Testis (tissue), 3 donors: ENCODE measurements around the gene NUP37. TPM values are rescaled to one million over a fixed set of nuclear protein-coding genes. Genes with fewer than 3 reads are reported as not detected.

Source experiments
- DNase-seq: peaks from one replicate; pipeline ENCODE4 v3.0.0-alpha.2; 2019
- H3K27ac ChIP-seq, 2 donors: fragments of 200-600 bp; sonication (generic); one replicate each; pipeline ENCODE4 v1.5.1; 2019
- H3K27me3 ChIP-seq: fragments of 200-600 bp; sonication (generic); one replicate; pipeline ENCODE4 v1.5.1; 2019
- H3K36me3 ChIP-seq: fragments of 200-600 bp; sonication (generic); one replicate; pipeline ENCODE4 v1.5.1; 2017; ENCODE audit warnings: low read depth; ENCODE audit errors: missing control alignments
- H3K4me1 ChIP-seq: fragments of 200-600 bp; sonication (generic); one replicate; pipeline ENCODE4 v1.5.1; 2019
- H3K4me3 ChIP-seq, 2 donors: fragments of 200-600 bp; sonication (generic); one replicate each; pipeline ENCODE4 v1.5.1; 2017 to 2019
- H3K9me3 ChIP-seq: fragments of 200-600 bp; sonication (generic); one replicate; pipeline ENCODE4 v1.5.1; 2017
- POLR2A ChIP-seq: fragments of 450-650 bp; IDR thresholded peaks from one replicate; pipeline ENCODE4 v1.6.1; 2017; ENCODE audit warnings: antibody characterized with exemption, mild to moderate bottlenecking, moderate library complexity
- WGBS, 2 donors: methylation state at CpG; one replicate each; pipeline ENCODE4 v1.1.5; 2018; 5-methylcytosine and 5-hydroxymethylcytosine counted together
- intact Hi-C: fragments of 100-400 bp; cut with DNase I; formaldehyde crosslinking; loops from one replicate; pipeline ENCODE4 v1.15.1; 2023; ENCODE audit warnings: low total_unique reads
- polyA plus RNA-seq: library from polyadenylated mRNA; stranded (reverse); fragments of 350-450 nt; fragmentation: Illumina TruSeq; extraction: RNeasy Lipid Tissue Mini Kit (QIAGEN cat#74804); gene quantifications from one replicate; pipeline ENCODE4 v1.2.3, GENCODE V29; 2014; ENCODE audit warnings: low read depth, low replicate concordance; ENCODE audit not compliant: insufficient read depth
- total RNA-seq, 2 donors: library from RNA; depleted of rRNA; stranded (reverse); fragments of >200 nt; gene quantifications; one replicate each; pipeline ENCODE4 v1.2.3, GENCODE V29; 2016
- TF ChIP-seq, protein P1 (sequence below), 3 experiments: fragments of 450-650 bp in 2 of 3; fragments of 200-600 bp in 1 of 3; sonication (generic) in 1 of 3; IDR thresholded peaks; one replicate each; pipeline ENCODE4 v1.5.1; 2016 to 2019; ENCODE audit warnings: antibody characterized with exemption in 3 of 3, mild to moderate bottlenecking in 2 of 3, moderate library complexity in 1 of 3

NUP37 gene
- total and polyA plus RNA-seq, 3 donors from 2014 or later: 20.1 to 38.1 (median 25.2) TPM

GRCh38 chr12:102050660-102051430, 69.1 kb downstream of the NUP37 start:
- 42 to 65% methylated on average over 1 of the region's 1 CpG for WGBS, 2 donors
- TF ChIP-seq, protein P1, sequence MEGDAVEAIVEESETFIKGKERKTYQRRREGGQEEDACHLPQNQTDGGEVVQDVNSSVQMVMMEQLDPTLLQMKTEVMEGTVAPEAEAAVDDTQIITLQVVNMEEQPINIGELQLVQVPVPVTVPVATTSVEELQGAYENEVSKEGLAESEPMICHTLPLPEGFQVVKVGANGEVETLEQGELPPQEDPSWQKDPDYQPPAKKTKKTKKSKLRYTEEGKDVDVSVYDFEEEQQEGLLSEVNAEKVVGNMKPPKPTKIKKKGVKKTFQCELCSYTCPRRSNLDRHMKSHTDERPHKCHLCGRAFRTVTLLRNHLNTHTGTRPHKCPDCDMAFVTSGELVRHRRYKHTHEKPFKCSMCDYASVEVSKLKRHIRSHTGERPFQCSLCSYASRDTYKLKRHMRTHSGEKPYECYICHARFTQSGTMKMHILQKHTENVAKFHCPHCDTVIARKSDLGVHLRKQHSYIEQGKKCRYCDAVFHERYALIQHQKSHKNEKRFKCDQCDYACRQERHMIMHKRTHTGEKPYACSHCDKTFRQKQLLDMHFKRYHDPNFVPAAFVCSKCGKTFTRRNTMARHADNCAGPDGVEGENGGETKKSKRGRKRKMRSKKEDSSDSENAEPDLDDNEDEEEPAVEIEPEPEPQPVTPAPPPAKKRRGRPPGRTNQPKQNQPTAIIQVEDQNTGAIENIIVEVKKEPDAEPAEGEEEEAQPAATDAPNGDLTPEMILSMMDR (IDR thresholded peaks at IDR 0.05): no peak
- no peak for DNase-seq
- Histone ChIP-seq H3K27ac (peak overlapping the region in 1 of 2 donors; percentile 5), H3K9me3 (no peaks in the 10 kb centered on the region), H3K4me1 (no peaks in the 10 kb centered on the region), H3K27me3 (no peaks in the 10 kb centered on the region), H3K4me3 (no peak overlapping the region), H3K36me3 (no peaks in the 10 kb centered on the region)
- intact Hi-C loops: no loop called here

DNA sequence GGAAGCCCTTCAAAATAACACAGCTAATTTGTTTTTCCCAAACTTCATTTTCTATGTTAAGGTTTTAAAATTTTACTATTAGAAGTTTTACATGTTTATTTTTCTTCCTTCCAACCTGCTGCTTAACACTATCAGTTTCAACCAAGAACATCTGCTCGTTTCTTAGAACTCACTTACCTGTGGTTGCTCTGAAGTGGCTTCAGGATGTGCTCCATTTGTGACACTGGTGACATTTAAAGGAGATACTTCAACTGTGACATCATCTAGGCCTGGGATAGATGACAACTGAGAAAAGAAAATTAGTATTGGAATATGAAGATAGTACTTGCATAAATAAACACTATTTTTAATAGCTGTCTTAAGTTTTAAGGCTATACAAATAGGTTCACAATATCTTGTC, 76.0 kb downstream of the NUP37 start:
- Histone ChIP-seq H3K27ac (no peak overlapping the region), H3K4me3 (no peak overlapping the region), H3K4me1 (no peaks in the 10 kb centered on the region), H3K9me3 (no peaks in the 10 kb centered on the region), H3K36me3 (no peaks in the 10 kb centered on the region), H3K27me3 (no peaks in the 10 kb centered on the region)
- 88 to 96% methylated on average over 1 of the region's 1 CpG for WGBS, 2 donors
- intact Hi-C loops: no loop called here
- DNase-seq: no peak
- TF ChIP-seq, protein P1 (IDR thresholded peaks at IDR 0.05): no peak
- no peak for TF ChIP-seq POLR2A

- H3K4me1 ChIP-seq: no peaks in the 10 kb centered on the region
- H3K4me3 ChIP-seq: no peak overlapping the region
- no peaks in the 10 kb centered on the region for H3K27me3 ChIP-seq
- WGBS, 2 donors: 59 to 64% methylated on average over 3 of the region's 3 CpGs
- H3K9me3 ChIP-seq: no peaks in the 10 kb centered on the region
- H3K27ac ChIP-seq: no peak overlapping the region
- DNase-seq: no peak
- no peaks in the 10 kb centered on the region for H3K36me3 ChIP-seq
- TF ChIP-seq, protein P1 (IDR thresholded peaks at IDR 0.05): no peak
- TF ChIP-seq POLR2A: no peak
- intact Hi-C loops: no loop called here
Measured at GRCh38 chr12:102033991-102034745, 85.7 kb downstream of the NUP37 start.

GRCh38 chr12:102031852-102032251, 88.1 kb downstream of the NUP37 start:
- DNase-seq: no peak
- Histone ChIP-seq H3K9me3 (no peaks in the 10 kb centered on the region), H3K27me3 (no peaks in the 10 kb centered on the region), H3K36me3 (no peaks in the 10 kb centered on the region), H3K4me1 (no peaks in the 10 kb centered on the region), H3K27ac (no peak overlapping the region), H3K4me3 (no peak overlapping the region)
- intact Hi-C loops: no loop called here
- TF ChIP-seq, protein P1 (IDR thresholded peaks at IDR 0.05): no peak
- no peak for TF ChIP-seq POLR2A
